GM12878 (cell line): ENCODE data around the gene FFAR1. TPM values are rescaled to one million over a fixed set of nuclear protein-coding genes. Genes with fewer than 3 reads are reported as not detected.

ENCODE experiments used
- ATAC-seq: fragments of 200-7000 bp; cut with Tn5 transposase; 3 replicates; pipeline ENCODE4 v1.9.1; 2020; ENCODE audit warnings: mild to moderate bottlenecking, moderate library complexity
- BruUV-seq: library from RNA; stranded (reverse); fragments of 400-500 nt; replicated peaks from 2 replicates; lab custom pipeline; 2021; lab: Mats Ljungman, UMichigan
- CTCF ChIA-PET: fragments of 300-600 bp; sonication (Branson Sonifier 250); formaldehyde crosslinking; extraction: SDS; loops from one replicate; lab custom pipeline; 2021; ENCODE audit warnings: inconsistent platforms; lab: Yijun Ruan, JAX
- POLR2A ChIA-PET: fragments of 350-600 bp; formaldehyde crosslinking; extraction: SDS; loops from one replicate; lab custom pipeline; 2021; ENCODE audit warnings: inconsistent platforms; lab: Charles Lee
- RAD21 ChIA-PET: fragments of 300-600 bp; sonication (Branson Sonifier 250); formaldehyde crosslinking; loops from one replicate; lab custom pipeline; 2023; ENCODE audit warnings: antibody characterized with exemption; ENCODE audit not compliant: unreplicated experiment; lab: Charles Lee
- SMC1A ChIA-PET: fragments of 300-600 bp; sonication (Branson Sonifier 250); formaldehyde crosslinking; loops from one replicate; lab custom pipeline; 2023; ENCODE audit not compliant: unreplicated experiment, uncharacterized antibody; lab: Charles Lee
- DNase-seq: peaks from one replicate; pipeline ENCODE4 v3.0.0-alpha.2; 2011; ENCODE audit warnings: low read depth, low spot score
- FAIRE-seq: peaks from 3 replicates; lab custom pipeline; 2011; peaks lifted over from hg19 to GRCh38; lab: Jason Lieb, UNC
- H2AFZ ChIP-seq: 2 replicates; pipeline ENCODE4 v1.6.0; 2011; ENCODE audit warnings: low read depth, low read length, control low read depth; ENCODE audit not compliant: control insufficient read depth
- H3K27ac ChIP-seq: 2 replicates; pipeline ENCODE4 v1.5.1; 2011; ENCODE audit warnings: control low read depth; ENCODE audit not compliant: control insufficient read depth, insufficient read depth
- H3K27me3 ChIP-seq, 2 experiments: replicated peaks in 1 of 2; 2 replicates each; pipeline versions ENCODE4 v1.6.0 to v1.6.1; 2011; ENCODE audit warnings: low read length in 1 of 2; ENCODE audit not compliant: control insufficient read depth in 2 of 2, insufficient read depth in 2 of 2
- H3K36me3 ChIP-seq, 2 experiments: 2 replicates each; pipeline ENCODE4 v1.5.1; 2011; ENCODE audit warnings: low read length in 1 of 2; ENCODE audit not compliant: control insufficient read depth in 2 of 2, insufficient read depth in 2 of 2
- H3K4me1 ChIP-seq: 2 replicates; pipeline ENCODE4 v1.6.1; 2011; ENCODE audit warnings: mild to moderate bottlenecking, low read length, moderate library complexity, mixed read lengths; ENCODE audit not compliant: control insufficient read depth, insufficient read depth
- H3K4me2 ChIP-seq: 2 replicates; pipeline ENCODE4 v1.6.0; 2011; ENCODE audit warnings: control low read depth; ENCODE audit not compliant: control insufficient read depth, insufficient read depth
- H3K4me3 ChIP-seq: fragments of 200-600 bp; sonication (generic); 2 replicates; pipeline ENCODE4 v1.5.1; 2016
- H3K79me2 ChIP-seq: 2 replicates; pipeline ENCODE4 v1.6.0; 2011; ENCODE audit warnings: low read length; ENCODE audit not compliant: control insufficient read depth, insufficient read depth
- H3K9ac ChIP-seq: 2 replicates; pipeline ENCODE4 v1.8.0; 2011; ENCODE audit warnings: low read length, control low read depth, mixed read lengths; ENCODE audit not compliant: control insufficient read depth, insufficient read depth
- H3K9me3 ChIP-seq: replicated peaks from 3 replicates; pipeline ENCODE4 v1.5.1; 2011; ENCODE audit warnings: mild to moderate bottlenecking, low read length; ENCODE audit not compliant: control insufficient read depth, insufficient read depth
- H4K20me1 ChIP-seq: 2 replicates; pipeline ENCODE4 v1.6.0; 2011; ENCODE audit not compliant: control insufficient read depth, insufficient read depth
- EP300 ChIP-seq, 2 experiments: fragments of 150-350 bp in 1 of 2; IDR thresholded peaks; 2 replicates each; pipeline ENCODE4 v1.6.1; 2011 to 2012; ENCODE audit warnings: low read depth in 2 of 2, low read length in 2 of 2, borderline replicate concordance in 1 of 2, improper control_type of control experiment in 1 of 2, inconsistent platforms in 1 of 2; ENCODE audit not compliant: control insufficient read depth in 1 of 2
- FOXM1 ChIP-seq: IDR thresholded peaks from 2 replicates; pipeline ENCODE4 v1.6.1; 2012; ENCODE audit warnings: low read depth, mild to moderate bottlenecking, inconsistent platforms, low read length, moderate library complexity
- NFIC ChIP-seq: IDR thresholded peaks from 2 replicates; pipeline ENCODE4 v1.6.1; 2012; ENCODE audit warnings: low read depth, mild to moderate bottlenecking, inconsistent platforms, low read length, moderate library complexity
- RAD51 ChIP-seq: fragments of 450-650 bp; IDR thresholded peaks from 2 replicates; pipeline ENCODE4 v1.6.1; 2016; ENCODE audit warnings: moderate library complexity, mild to moderate bottlenecking, inconsistent platforms
- RELA ChIP-seq: fragments of 450-650 bp; IDR thresholded peaks from 2 replicates; pipeline ENCODE4 v1.8.0; 2014; ENCODE audit warnings: borderline replicate concordance; ENCODE audit not compliant: partially characterized antibody
- SIX5 ChIP-seq: IDR thresholded peaks from 2 replicates; pipeline ENCODE4 v1.6.1; 2011; ENCODE audit warnings: mild to moderate bottlenecking, low read depth, low read length, moderate library complexity; ENCODE audit not compliant: severe bottlenecking
- SREBF1 ChIP-seq: IDR thresholded peaks from 2 replicates; pipeline ENCODE4 v1.6.1; 2012; ENCODE audit warnings: mild to moderate bottlenecking, low read length
- ZSCAN29 ChIP-seq: fragments of 450-650 bp; IDR thresholded peaks from 2 replicates; pipeline ENCODE4 v1.6.1; 2017; ENCODE audit warnings: mild to moderate bottlenecking, moderate library complexity
- WGBS: methylation state at CpG from one replicate; pipeline ENCODE4 v1.1.6; 2016; ENCODE audit warnings: low lambda C conversion rate; ENCODE audit not compliant: insufficient replicate concordance, insufficient coverage; ENCODE audit errors: missing lambda C conversion rate; 5-methylcytosine and 5-hydroxymethylcytosine counted together
- in situ Hi-C: fragments of 300-500 bp; cut with MboI; formaldehyde crosslinking; loops from 9 replicates; pipeline ENCODE4 v1.14.3; 2018; ENCODE audit warnings: mixed read lengths
- intact Hi-C: fragments of 100-400 bp; cut with micrococcal nuclease; formaldehyde crosslinking; loops from one replicate; pipeline ENCODE4 v1.14.2; 2022; ENCODE audit not compliant: unreplicated experiment
- polyA plus RNA-seq, 11 experiments: library from polyadenylated mRNA; depleted of rRNA in 4 of 11; unstranded in 6 of 11; stranded (reverse) in 5 of 11; fragments of >200 nt; fragmentation: Nextera tagmentation in 4 of 11; fragmentation: Illumina TruSeq in 1 of 11; extraction: Ambion mirVana in 4 of 11; extraction: Trizol in 1 of 11; gene quantifications; 1 replicate in 1 of 11; 2 replicates in 10 of 11; pipeline versions ENCODE4 v1.2.1 to v1.2.3, GENCODE V29; 2011 to 2016; ENCODE audit warnings: inconsistent platforms in 2 of 11, missing spikeins in 2 of 11, low read depth in 1 of 11
- total RNA-seq, 4 experiments: library from RNA; depleted of rRNA in 3 of 4; stranded (reverse); fragments of >200 nt in 3 of 4; fragmentation: Illumina TruSeq in 1 of 4; extraction: Trizol in 1 of 4; gene quantifications; 2 replicates each; pipeline versions ENCODE4 v1.2.1 to v1.2.3, GENCODE V29; 2013 to 2021
- TF ChIP-seq, protein P1 (sequence below): IDR thresholded peaks from 2 replicates; pipeline ENCODE4 v1.6.1; 2012; ENCODE audit warnings: low read depth, low read length, improper control_type of control experiment
- TF ChIP-seq, protein P2 (sequence below), 3 experiments: IDR thresholded peaks in 2 of 3; conservative IDR thresholded peaks in 1 of 3; 2 replicates each; pipeline ENCODE4 v1.5.1; 2011; ENCODE audit warnings: low read depth in 3 of 3, low read length in 3 of 3, mild to moderate bottlenecking in 3 of 3, control low read depth in 2 of 3, moderate library complexity in 2 of 3, inconsistent platforms in 1 of 3, mixed read lengths in 1 of 3; ENCODE audit not compliant: control insufficient read depth in 2 of 3, insufficient read depth in 1 of 3; ENCODE audit errors: extremely low read depth in 1 of 3

The FFAR1 gene
- total and polyA plus RNA-seq, 10 of the 15 experiments (the other 5 are each of a cell fraction or from before 2014, with no cell fraction given) = 0.05 to 0.62 (median 0.14) TPM; not detected in 2

DNA sequence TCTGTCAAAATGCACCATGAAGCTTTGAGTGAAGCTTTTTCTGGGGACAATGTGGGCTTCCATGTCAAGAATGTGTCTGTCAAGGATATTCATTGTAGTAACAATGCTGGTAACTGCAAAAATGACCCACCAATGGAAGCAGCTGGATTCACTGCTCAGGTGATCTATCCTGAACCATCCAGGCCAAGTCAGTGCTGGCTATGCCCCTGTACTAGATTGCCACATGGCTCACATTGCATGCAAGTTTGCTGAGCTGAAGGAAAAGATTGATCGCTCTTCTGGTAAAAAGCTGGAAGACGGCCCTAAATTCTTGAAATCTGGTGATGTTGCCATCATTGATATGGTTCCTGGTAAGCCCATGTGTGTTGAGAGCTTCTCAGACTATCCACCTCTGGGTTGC lies 35.8 kb downstream of the FFAR1 start:
- intact Hi-C loops (no loop called here), in situ Hi-C loops (no loop called here)
- Histone ChIP-seq H3K9me3 (peaks cover 3% of the 10 kb centered on the region), H3K36me3 (no peaks in the 10 kb centered on the region), H3K27me3 (no peaks in the 10 kb centered on the region), H3K27ac (no peak overlapping the region), H3K79me2 (no peaks in the 10 kb centered on the region), H2AFZ (no peak overlapping the region), H3K4me3 (no peak overlapping the region), H4K20me1 (no peaks in the 10 kb centered on the region), H3K4me2 (no peak overlapping the region), H3K4me1 (peaks cover 4% of the 10 kb centered on the region; the same call in 1 of the 2 replicates), H3K9ac (no peak overlapping the region)
- ATAC-seq (no peak), DNase-seq (no peak), FAIRE-seq (no peak)
- CTCF ChIA-PET = interaction anchor here (1.0 to 1.2 kb wide), 2 partner anchors 22 to 27 kb away, joined by 3 read pairs; no protein-coding TSS in a partner anchor
- POLR2A ChIA-PET = interaction anchor here (0.6 to 1.8 kb wide), 3 partner anchors 20 to 97 kb away, joined by 3 to 5 read pairs (median 3); no protein-coding TSS in a partner anchor
- TF ChIP-seq RAD51 = no peak
- TF ChIP-seq EP300 (IDR thresholded peaks at IDR 0.05; ENCODE audit: borderline replicate concordance in 1 of 2, control insufficient read depth in 1 of 2, low read depth in 2 of 2, low read length in 2 of 2) = no peak
- TF ChIP-seq SIX5 = no peak
- TF ChIP-seq NFIC = no peak
- no TSS peak for BruUV-seq
- RAD21 ChIA-PET = no interaction called here
- SMC1A ChIA-PET = interaction anchor here (1.1 to 1.6 kb wide), 3 partner anchors 10 to 78 kb away, joined by 3 to 6 read pairs (median 3); no protein-coding TSS in a partner anchor
- WGBS = 89% methylated on average over 2 of the region's 2 CpGs

DNA sequence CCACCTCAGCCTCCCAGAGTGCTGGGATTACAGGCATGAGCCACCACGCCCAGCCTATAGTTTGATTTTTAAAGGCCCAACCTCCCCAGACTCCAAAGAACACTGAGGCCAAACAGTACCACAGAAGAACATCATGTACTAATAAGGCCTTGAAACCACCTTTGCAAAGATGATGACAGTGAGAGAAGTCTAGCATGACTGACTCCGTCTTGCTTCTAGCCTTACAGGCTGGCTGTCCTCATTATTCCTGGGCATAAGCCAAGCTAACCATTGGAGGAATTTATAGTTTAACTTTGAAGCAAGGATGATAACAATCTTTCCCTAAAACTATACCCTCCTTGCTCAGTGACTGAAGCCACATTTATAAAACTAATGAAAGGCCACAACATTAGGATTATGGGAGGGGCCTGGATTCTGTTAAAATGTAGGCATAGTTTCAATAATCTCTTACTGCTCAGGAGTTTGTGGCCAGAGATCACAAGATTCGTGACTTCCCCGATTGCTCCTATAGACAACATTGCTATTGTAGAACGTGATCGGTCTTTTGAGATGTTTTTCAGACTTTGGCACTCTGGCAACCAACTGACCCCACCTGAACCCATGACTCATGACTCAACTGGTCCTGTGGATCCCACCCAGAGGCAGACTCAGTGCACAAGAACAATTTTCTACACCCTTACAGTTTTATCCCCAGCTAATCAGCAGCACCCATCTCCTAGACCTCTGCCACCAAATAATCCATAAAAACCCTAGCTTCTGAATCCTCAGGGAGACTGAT lies 40.8 kb downstream of the FFAR1 start:
- no peak overlapping the region for H3K4me2 ChIP-seq
- 59% methylated on average over 6 of the region's 6 CpGs for WGBS
- POLR2A ChIA-PET = interaction anchor here (0.9 to 1.7 kb wide), 2 partner anchors 11 kb away, joined by 4 to 10 read pairs; no protein-coding TSS in a partner anchor
- no peak for TF ChIP-seq RELA
- TF ChIP-seq, protein P1, sequence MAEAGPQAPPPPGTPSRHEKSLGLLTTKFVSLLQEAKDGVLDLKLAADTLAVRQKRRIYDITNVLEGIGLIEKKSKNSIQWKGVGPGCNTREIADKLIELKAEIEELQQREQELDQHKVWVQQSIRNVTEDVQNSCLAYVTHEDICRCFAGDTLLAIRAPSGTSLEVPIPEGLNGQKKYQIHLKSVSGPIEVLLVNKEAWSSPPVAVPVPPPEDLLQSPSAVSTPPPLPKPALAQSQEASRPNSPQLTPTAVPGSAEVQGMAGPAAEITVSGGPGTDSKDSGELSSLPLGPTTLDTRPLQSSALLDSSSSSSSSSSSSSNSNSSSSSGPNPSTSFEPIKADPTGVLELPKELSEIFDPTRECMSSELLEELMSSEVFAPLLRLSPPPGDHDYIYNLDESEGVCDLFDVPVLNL = no peak
- TF ChIP-seq, protein P2, sequence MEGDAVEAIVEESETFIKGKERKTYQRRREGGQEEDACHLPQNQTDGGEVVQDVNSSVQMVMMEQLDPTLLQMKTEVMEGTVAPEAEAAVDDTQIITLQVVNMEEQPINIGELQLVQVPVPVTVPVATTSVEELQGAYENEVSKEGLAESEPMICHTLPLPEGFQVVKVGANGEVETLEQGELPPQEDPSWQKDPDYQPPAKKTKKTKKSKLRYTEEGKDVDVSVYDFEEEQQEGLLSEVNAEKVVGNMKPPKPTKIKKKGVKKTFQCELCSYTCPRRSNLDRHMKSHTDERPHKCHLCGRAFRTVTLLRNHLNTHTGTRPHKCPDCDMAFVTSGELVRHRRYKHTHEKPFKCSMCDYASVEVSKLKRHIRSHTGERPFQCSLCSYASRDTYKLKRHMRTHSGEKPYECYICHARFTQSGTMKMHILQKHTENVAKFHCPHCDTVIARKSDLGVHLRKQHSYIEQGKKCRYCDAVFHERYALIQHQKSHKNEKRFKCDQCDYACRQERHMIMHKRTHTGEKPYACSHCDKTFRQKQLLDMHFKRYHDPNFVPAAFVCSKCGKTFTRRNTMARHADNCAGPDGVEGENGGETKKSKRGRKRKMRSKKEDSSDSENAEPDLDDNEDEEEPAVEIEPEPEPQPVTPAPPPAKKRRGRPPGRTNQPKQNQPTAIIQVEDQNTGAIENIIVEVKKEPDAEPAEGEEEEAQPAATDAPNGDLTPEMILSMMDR (IDR thresholded peaks at IDR 0.05 in 2 of 3, conservative IDR thresholded peaks at IDR 0.05 in 1 of 3; ENCODE audit: control insufficient read depth in 2 of 3, extremely low read depth in 1 of 3, insufficient read depth in 1 of 3, low read depth in 3 of 3, low read length in 3 of 3) = no peak
- no peak for TF ChIP-seq FOXM1
- TF ChIP-seq ZSCAN29 = no peak
- TF ChIP-seq SREBF1 = no peak

More for the DNA sequence above, 40.8 kb downstream of the FFAR1 start:
- no peaks in the 10 kb centered on the region for H3K27me3 ChIP-seq
- SMC1A ChIA-PET = interaction anchor here (0.6 to 2.0 kb wide), 9 partner anchors 8 to 107 kb away, joined by 3 to 6 read pairs (median 3); no protein-coding TSS in a partner anchor
- H3K4me3 ChIP-seq = no peak overlapping the region
- CTCF ChIA-PET = interaction anchor here (0.7 to 1.6 kb wide), 2 partner anchors 12 to 73 kb away, joined by 3 to 4 read pairs; no protein-coding TSS in a partner anchor
- H3K4me1 ChIP-seq = no peaks in the 10 kb centered on the region
- H3K9me3 ChIP-seq = peaks cover 2% of the 10 kb centered on the region; the same call in 2 of the 3 replicates
- RAD21 ChIA-PET = interaction anchor here (0.8 kb wide), 1 partner anchor 14 kb away, joined by 3 read pairs; no protein-coding TSS in a partner anchor
- no peaks in the 10 kb centered on the region for H3K36me3 ChIP-seq
- BruUV-seq = no TSS peak
- DNase-seq (no peak), ATAC-seq (no peak), FAIRE-seq (no peak)
- intact Hi-C loops = no loop called here
- no peak overlapping the region for H2AFZ ChIP-seq
- no peak overlapping the region for H3K9ac ChIP-seq
- no peak overlapping the region for H3K27ac ChIP-seq
- H3K79me2 ChIP-seq = no peaks in the 10 kb centered on the region
- in situ Hi-C loops = no loop called here
- H4K20me1 ChIP-seq = no peaks in the 10 kb centered on the region
